Fibroblast of skin of right quadriceps (primary cell): ENCODE measurements around the gene CACNA2D1.

ENCODE experiments used
- DNase-seq: peaks from one replicate; pipeline ENCODE4 v3.0.0-alpha.2; 2013

Gene CACNA2D1

DNA sequence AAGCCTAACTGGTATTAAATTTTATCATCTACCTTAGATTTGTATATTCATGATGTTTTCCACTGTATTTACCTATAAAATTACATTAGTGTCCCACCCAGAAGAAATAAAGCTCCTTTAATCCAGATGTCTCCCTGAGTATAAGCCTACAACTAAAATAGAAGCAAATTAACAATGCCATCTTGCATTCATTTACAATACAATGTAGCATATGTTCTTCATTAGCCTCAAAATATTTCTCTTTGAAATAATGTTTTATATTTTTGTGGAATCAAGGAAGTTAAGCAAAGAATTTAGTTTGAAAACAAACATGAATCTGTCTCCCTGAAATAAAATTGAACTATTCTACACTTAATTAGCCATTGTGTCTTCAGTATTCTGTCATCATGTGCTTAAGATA is 112.3 kb downstream of the CACNA2D1 start:
- peak; percentile 16 for DNase-seq

DNA sequence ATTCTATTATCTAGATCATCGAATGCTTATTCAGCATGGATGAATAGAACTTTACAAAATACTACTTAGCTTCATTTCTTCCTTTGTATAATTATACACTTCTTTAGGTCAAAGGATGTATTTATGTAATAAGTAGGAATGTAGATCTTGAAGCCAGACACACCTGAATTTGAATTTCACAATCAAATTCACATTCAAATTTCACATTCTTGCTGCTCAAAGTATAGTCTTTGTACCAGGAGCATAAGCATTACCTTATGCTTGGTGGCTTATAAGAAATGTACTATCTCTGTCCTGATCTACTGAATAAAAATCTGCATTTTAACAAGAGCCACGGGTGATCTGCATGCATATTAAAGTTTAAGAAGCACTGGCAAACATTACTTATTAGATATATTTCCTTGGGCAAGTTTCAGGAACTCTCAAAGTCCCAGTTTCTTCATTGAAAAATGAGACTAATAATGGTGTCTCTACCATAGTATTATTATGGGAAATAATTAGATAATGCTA is 112.8 kb downstream of the CACNA2D1 start:
- no peak for DNase-seq

DNA sequence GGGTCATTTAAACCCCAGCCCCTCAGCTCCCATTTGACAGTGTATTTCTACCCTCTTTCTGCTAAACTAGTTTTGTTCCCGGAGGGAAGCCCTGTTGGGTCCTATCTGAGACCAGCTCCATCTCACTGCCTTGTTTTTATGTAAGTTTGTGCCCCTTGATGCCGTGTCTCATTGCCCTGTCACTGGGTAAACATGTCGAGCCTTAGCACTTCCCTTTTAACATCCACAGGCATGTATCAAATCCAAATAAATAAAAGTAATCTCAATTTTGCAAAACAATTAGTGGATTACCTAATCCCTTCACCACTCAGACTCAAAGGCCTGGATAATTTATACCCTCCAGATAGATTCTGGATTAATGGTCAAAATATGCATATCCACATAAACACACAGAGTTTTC is 115.7 kb downstream of the CACNA2D1 start:
- no peak for DNase-seq

DNA sequence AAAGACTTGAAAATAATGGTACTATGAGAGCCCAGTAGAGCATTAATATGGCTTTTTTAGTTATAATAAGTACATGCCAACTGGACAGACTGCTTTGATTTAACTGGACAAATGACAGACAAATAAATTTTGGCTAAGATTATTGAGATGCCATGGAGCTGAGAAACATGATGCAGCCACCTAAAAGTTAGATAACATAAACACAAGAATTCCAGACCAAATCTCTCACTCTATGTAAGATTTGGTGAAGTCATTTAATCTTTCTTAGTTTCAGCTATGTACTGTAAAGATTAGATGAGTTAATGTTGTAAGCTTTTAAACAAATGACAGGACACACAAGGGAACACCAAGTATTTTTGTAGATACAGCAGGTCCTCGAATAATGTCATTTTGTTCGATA is 118.2 kb downstream of the CACNA2D1 start:
- DNase-seq: peak; percentile 58

DNA sequence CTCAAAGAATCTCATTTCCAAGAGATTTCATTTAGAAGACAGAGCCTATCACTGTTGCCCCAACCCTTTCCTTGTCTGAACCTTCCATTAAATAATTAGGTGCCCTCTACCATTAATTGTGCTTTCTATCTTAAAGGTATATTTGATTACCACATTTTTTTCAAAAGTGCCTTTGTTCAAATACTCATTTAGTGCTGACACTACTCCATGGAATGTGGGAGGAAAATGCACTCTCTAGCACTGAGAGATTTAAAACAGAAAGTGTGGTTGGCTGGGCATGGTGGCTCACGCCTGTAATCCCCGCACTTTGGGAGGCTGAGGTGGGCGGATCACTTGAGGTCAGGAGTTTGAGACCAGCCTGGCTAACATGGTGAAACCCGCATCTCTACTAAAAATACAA is 119.8 kb downstream of the CACNA2D1 start:
- DNase-seq: peak; percentile 20

DNA sequence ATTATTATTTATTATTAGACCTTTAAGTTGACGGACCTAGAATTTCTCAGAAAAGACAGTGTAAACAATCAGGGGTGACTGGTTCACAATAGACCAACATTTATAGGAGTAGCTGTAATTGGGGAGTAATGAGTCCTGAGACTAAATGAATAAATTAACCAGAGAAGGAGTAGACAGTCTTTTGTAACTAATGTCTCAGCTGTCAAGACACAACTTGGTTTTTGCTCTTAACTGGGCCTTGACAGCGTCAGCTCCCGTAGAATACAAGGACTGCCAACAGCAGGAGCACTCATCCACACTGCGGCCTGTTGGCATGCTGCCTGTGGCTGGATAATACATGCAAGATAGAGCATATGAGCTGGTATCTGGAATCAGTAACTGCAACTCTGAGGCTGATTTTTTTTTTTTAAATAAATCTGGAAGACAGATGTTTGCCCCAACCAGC is 123.9 kb downstream of the CACNA2D1 start:
- peak; percentile 89 for DNase-seq

DNA sequence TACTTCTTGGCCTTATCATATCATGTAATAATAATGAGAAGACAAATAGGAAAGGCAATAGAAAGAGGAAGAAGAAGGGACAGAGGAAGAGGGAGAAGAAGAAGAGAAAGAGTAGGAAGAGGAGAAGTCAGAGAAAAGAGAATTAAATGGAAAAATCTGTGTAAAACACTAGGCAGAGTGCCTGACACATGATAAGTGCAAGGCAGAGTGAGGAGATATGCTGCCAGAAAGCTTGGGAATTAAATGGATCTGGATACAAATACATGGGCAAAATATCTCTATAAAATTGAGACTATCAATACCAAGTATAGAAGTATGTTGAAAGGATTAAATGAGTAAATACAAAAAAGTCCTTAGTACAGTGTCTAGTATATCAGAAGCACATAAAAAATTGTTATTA is 124.8 kb downstream of the CACNA2D1 start:
- DNase-seq: no peak

DNA sequence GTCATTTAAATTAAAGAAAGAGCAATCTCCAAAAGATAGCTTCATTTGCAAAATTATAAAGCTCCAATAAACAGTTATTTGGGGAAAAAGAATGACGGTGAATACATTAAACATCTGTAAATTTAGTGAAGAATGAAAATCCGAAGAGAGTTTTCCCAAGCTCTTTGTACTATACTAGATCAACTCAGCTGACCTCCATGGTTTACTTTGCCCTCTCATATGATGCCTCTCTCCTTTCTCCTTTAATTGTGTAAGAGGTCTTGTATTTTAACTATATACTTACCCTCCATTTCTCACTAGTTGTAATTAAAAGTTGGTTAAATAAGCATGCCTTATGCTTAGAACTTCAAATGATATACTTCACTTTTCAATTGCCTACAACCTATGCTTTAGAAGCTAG is 125.8 kb downstream of the CACNA2D1 start:
- no peak for DNase-seq

DNA sequence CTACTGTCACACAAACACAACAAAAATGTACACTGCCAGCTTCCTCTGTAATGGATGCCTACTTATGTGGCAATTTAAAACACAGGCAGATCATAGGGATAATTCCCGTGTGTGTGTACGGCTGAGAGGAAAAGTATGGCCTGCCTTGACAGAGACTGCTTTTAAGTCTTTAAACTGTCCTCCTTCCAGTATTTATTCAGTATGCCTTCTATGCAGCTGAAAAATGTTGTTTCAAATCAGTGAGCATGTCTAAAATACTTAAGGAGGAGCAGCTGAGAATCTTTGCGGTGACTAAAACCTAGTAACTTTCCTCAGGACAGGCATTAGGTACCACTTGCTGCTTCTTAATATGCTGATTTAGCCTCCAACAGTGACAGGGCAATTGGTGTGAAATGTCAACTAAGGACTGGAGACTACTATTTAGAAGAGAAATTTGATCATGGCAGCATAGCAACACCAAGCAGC is 126.3 kb downstream of the CACNA2D1 start:
- DNase-seq: no peak

DNA sequence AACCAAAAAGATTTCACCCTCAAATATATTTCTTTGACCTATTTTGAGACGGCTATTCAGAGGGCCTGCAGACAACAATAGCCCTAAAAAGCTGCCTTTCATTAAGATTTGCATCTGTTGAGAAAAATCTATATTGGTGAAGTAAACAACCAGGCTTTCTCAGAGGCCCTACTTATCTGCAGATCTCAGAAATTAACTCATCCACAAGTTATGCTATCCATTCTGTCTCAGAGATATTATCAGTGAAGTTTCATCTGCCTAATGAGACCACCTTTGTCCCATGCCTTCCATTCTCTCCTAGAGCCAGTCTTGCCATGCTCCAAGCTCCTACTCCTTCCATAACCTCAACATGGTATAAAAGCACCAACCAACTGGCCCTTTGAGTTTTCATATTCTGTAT is 130.3 kb downstream of the CACNA2D1 start:
- DNase-seq: no peak

DNA sequence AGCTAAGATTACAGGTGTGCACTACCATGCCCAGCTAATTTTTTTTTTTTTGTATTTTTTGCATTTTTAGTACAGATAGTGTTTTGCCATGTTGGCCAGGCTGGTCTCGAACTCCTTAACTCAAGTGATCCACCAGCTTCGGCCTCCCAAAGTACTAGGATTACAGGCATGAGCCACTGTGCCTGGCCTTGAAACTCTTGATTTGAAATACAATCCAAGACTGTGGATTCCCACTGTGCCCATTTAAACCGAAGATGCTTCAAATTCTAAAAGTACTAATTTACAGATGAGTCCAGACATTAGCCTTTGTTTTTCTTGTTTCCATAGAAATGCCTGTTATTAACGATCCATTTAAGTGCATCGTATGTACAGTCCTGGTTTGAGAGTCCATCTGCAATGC is 130.9 kb downstream of the CACNA2D1 start:
- no peak for DNase-seq

DNA sequence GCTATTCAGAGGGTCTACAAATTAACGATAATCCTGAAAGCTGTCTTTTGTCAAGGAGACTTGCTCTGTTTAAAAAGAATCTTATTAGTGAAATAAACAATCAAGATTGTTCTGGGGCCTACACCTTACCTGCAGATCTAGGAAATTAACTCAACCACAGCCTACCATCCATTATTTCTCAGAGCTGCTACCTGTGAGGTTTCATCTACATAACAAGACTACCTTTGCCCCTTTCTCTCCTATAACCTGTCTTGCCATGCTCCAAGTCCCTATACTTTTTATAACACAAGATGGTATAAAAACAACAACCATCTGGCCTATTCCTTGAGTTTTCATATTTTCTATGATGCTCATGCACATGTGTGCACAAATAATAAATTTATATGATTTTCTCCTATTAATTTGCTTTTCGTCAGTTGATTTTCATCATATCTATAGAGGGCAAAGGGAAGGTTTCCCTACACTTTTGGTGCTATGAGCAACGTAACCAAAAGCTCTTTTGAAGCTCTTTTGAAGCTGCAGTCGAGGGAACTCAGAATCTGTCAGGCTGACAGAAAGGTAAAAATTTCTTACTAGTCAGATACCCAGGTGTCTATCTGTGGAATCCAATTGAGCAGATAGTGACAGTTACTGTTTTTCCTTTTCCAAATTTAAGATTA is 138.1 kb downstream of the CACNA2D1 start:
- no peak for DNase-seq

DNA sequence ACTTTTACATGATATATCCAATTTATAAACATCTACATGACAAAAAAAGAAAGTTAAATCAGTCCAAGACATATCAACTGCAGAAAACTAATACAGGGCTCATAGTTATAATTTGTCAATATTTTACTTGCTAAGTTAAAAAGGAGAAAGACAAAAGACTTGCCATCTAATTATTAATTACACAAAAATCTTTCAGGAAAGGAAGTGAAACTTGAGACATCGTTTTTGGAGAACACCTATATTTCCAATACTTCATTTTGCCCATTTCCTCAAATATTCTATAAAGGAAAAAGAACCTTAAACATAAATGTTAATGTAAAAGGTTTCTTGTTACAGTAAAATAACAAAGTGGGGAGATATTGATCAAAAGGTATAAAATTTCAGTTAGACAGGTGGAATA is 148.7 kb downstream of the CACNA2D1 start:
- no peak for DNase-seq

DNA sequence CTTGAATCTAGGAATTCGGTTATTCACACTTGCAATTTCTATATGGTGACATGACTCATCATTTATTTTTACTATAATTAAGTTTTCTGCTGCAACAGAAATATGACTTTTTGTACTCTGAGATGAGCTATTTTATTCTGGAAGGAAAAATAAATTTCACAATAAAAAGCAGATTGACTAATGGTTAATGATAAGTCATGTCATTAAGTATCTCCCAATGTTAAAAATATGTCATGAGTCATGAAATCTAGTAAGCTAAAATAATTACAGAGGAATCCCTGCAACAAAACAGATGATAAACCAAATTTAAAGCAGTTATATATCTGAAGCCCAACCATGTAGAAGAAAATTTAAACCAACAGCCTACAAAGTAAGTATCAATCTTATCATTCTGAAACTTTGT is 149.2 kb downstream of the CACNA2D1 start:
- peak; percentile 80 for DNase-seq

DNA sequence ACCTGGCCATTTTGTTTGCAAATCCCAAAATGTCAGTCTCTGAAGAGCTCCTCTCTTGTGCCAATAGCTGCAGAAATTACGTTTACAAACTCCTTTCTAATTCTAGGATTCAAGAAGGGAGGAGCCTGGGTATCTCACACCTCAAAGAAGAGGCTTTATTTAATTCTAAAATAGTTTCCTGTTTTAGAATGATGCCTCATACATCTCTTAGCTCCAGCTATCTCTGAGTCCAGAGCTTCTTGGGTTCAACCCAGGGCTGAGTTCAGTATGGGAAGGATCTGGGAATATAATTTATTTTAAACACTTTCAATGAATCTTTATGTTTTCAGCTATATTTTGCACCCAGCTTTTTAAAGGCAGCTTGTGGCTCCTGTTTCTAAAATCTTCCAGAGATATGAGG is 150.1 kb downstream of the CACNA2D1 start:
- DNase-seq: no peak

DNA sequence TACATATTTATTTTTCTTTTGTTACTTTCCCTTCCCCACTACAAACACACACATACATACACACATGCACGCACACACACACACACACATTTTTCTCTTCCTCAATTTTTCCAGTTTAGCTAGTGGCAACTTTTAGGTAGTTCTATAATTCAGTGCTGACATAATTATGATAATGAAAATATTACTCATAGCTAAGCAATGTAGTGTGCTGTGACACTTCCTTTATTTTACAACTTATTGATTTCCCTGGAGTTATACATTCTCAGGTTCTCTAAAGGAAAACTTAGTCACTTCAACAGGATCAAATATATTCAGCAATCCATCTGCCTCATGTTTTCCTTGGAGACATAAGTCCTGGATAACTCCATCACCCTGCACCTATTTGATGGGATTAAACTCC is 151.6 kb downstream of the CACNA2D1 start:
- DNase-seq: peak; percentile 64

DNA sequence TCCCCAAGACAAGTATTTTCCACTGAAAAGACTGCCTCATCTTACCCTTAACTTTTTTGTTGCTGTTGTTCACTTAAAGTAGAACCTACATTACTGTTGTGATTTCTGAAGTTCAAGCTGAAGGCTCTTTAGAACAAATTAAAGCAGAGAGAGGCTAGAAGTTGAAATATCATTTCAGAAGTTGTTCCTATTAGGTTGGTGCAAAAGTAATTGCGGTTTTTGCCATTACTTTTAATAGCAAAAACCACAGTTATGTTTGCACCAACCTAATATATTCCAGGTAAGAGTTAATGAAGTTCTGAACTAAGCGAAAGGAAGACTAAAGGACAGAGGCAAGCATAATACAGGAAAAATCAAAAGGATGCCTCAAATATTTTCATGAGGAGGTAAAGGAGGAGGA is 153.7 kb downstream of the CACNA2D1 start:
- DNase-seq: no peak

DNA sequence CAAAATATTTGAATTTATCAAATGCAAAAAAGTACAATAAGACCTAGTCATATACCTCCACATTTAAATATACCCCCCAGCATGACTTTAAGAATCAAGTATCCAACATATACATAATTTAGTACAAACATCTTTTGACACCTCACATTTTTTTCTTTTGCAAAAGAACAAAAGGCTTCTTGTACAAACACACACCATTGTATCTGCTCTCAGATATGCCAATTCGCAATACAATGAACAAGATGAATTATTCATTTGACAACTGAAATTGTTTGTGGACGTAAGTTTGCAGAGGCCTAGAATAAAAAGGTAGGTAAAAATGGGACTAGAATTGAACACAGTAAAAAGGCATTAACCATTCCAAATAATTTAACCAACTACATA is 154.4 kb downstream of the CACNA2D1 start:
- DNase-seq: no peak

DNA sequence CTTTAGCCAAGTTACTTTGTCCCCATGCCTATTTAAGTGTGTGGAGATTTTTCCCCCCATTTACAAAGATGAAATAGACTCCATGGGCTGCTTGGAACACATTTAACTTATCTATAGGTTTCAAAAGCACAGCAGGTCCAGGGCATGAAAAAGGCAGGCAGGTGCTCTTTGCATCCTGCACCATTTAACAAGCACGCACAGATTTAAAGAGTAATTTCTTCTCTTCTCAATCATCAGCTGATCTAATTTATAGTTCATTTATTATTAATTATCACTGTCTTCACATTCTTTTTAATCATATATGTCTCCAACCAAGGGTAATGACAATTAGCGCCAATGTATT is 156.8 kb downstream of the CACNA2D1 start:
- no peak for DNase-seq

DNA sequence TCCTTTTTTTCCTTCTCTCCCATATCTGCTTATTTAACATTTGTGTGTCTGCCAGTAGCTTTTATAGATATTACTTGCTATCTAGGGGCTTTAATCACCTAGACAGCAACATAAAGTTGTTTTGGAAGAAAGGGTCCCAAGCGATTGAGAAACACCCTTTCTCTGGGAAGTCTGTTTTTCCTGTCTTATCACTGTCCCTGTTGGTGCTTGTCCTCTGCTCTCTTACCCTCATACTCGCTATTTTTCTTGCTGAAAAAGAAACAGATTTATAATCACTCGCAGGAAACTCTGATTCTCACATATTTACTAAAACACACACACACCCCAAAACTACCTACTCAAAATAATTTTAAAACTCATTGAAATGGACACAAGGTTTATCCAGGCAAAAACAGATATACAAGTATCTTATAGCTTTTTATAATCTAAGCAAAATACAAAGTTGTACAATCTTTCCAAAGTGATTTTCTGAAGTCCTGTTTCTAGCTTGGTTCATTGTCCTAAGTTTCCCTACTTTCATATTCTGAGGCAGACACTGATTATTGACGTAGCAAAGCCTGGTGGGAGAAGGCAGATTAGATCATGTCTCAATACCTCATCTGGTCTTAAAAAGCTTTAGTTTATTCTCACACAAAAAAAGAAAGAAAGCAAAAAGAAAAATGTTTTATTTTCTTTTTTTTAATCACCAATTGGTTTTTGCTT is 157.3 kb downstream of the CACNA2D1 start:
- no peak for DNase-seq

DNA sequence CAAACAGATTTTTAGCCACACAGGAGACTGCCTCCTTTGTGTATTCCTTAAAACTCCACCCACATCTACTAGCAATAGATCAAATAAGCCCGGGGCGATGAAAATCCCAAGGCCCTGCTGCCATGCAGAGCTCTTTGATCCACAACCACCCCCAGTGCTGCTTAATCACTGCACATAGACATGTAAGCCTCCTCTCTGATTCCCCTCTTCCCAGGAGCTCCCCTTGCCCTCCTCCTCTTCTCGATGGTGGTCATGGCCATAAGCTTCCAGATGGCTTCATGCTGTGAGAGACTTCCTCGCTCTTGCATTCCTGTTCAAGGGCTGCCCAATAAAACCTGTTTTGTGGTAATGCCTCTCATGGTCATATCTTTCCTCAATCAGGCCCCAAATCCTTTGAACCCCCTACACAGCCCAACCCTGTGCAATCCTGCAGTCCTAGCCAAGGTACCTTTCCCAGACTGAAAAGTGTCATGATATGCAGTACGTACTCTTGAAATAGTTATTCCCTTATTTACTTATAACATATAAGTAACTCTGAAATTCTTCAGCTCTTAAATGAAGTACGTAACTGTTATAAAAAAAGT is 158.5 kb downstream of the CACNA2D1 start:
- peak; percentile 75 for DNase-seq

DNA sequence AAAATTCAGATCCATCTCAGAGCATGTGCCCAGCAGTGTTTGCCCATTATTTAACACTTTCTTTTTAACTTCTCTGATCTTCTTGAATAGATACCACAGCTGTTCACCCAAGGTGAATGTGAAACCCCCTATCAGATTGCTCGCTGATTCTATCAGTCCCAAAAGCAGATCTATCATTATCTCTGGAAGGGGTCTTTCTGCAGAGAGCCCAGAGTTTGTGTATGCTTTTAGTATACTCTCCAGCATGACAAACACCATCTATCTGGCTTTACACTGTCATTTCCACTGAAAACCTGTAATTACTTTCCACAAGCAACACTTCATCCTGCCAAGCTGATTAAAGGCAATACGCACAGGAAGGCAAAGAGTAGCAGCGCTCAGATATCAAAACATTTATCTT is 168.2 kb downstream of the CACNA2D1 start:
- DNase-seq: no peak

DNA sequence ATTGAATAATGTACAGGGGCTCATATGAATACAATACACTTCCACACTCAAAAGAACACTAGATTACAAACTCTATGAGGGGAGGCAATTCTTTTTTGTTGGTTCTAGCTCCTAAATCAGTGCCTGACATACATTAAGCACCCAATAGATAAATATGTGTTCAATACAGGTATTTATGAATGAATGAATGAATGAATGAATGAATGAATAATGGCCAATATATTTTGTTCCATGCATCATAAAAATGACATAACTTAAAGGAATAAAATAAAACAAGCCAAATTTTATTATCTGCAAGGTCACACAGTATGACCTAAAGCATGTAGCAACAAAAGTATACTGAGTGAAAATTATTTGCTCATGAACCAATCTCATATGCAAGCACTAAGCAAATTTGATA is 168.9 kb downstream of the CACNA2D1 start:
- no peak for DNase-seq

DNA sequence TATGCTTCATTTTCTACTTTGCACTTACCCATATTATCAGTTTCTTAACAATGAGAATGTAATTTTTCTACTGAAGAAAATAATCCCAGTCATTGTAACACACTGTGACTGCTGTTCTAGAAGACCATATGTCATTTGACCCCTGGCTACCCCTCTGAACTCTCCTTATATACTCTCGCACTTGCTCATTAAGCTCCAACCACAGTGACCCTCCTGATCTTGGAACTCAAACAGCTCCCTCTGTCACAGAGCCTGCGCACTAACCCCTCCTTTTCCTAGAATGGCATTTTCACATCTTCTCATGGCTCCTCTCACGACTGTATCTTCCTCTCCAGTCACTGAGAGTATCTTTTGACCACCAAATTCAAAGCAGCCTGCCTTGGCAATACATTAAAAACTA is 169.7 kb downstream of the CACNA2D1 start:
- no peak for DNase-seq
